Activated CD4-positive, alpha-beta memory T cell treated with anti-CD3 and anti-CD28 coated beads for 36 hours (primary cell): Measurements from ENCODE around the gene GALNT2. TPM values are rescaled to one million over a fixed set of nuclear protein-coding genes. Genes with fewer than 3 reads are reported as not detected.
A peak's percentile ranks its signal among the peaks of the same experiment; 100 is the strongest.

Experiments used
- CTCF ChIA-PET: fragments of 350-600 bp; sonication (Branson Sonifier 250); formaldehyde crosslinking; loops from one replicate; lab custom pipeline; 2021; ENCODE audit warnings: antibody characterized with exemption, inconsistent platforms; lab: Charles Lee
- POLR2A ChIA-PET: fragments of 350-600 bp; sonication (Branson Sonifier 250); formaldehyde crosslinking; loops from one replicate; lab custom pipeline; 2021; ENCODE audit warnings: antibody characterized with exemption; lab: Charles Lee
- DNase-seq: peaks from one replicate; pipeline ENCODE4 v3.0.0-alpha.2; 2020
- H3K27ac Mint-ChIP-seq: one replicate; pipeline ENCODE4 v1.8.0; 2021; ENCODE audit warnings: mixed read lengths
- H3K27me3 Mint-ChIP-seq: one replicate; pipeline ENCODE4 v1.8.0; 2021; ENCODE audit warnings: mixed read lengths
- H3K36me3 Mint-ChIP-seq: one replicate; pipeline ENCODE4 v1.8.0; 2021; ENCODE audit warnings: mixed read lengths
- H3K4me1 Mint-ChIP-seq: one replicate; pipeline ENCODE4 v1.8.0; 2021; ENCODE audit warnings: low read depth, mixed read lengths
- H3K4me3 Mint-ChIP-seq: one replicate; pipeline ENCODE4 v1.8.0; 2021; ENCODE audit warnings: mild to moderate bottlenecking, mixed read lengths
- H3K9me3 Mint-ChIP-seq: one replicate; pipeline ENCODE4 v1.8.0; 2021; ENCODE audit warnings: mixed read lengths
- intact Hi-C: fragments of 100-400 bp; cut with micrococcal nuclease; formaldehyde crosslinking; loops from one replicate; pipeline ENCODE4 v1.15.1; 2023
- total RNA-seq, 2 experiments: library from RNA; stranded (reverse); gene quantifications; one replicate each; pipeline ENCODE4 v1.2.3, GENCODE V29; 2021

The GALNT2 gene
- total RNA-seq, 2 experiments from 2014 or later: 49.5 to 51.0 TPM

GRCh38 chr1:230272557-230272956 lies 205.5 kb downstream of the GALNT2 start:
- Mint-ChIP-seq H3K27me3 (no peaks in the 10 kb centered on the region), H3K9me3 (no peaks in the 10 kb centered on the region), H3K4me1 (peaks cover 25% of the 10 kb centered on the region), H3K27ac (no peak overlapping the region), H3K36me3 (peaks cover 10% of the 10 kb centered on the region), H3K4me3 (no peak overlapping the region)
- intact Hi-C loops: no loop called here
- ChIA-PET CTCF (no interaction called here), POLR2A (no interaction called here)
- DNase-seq: peak; percentile 3

- CTCF ChIA-PET: no interaction called here
- H3K36me3 Mint-ChIP-seq: peaks cover 10% of the 10 kb centered on the region
- DNase-seq: peak; percentile 3
- POLR2A ChIA-PET: no interaction called here
- H3K27me3 Mint-ChIP-seq: no peaks in the 10 kb centered on the region
- H3K27ac Mint-ChIP-seq: no peak overlapping the region
- no peaks in the 10 kb centered on the region for H3K9me3 Mint-ChIP-seq
- H3K4me1 Mint-ChIP-seq: peaks cover 25% of the 10 kb centered on the region
- intact Hi-C loops: no loop called here
- H3K4me3 Mint-ChIP-seq: no peak overlapping the region
Measured at GRCh38 chr1:230273141-230273710, 206.2 kb downstream of the GALNT2 start.

- Mint-ChIP-seq H3K4me3 (no peak overlapping the region), H3K4me1 (peaks cover 24% of the 10 kb centered on the region), H3K27me3 (no peaks in the 10 kb centered on the region), H3K36me3 (peaks cover 12% of the 10 kb centered on the region), H3K27ac (peak overlapping the region; percentile 56), H3K9me3 (no peaks in the 10 kb centered on the region)
- intact Hi-C loops: no loop called here
- ChIA-PET CTCF (no interaction called here), POLR2A (no interaction called here)
- DNase-seq: no peak
Measured at GRCh38 chr1:230274254-230274653, 207.2 kb downstream of the GALNT2 start.

GRCh38 chr1:230276401-230276800 lies 209.4 kb downstream of the GALNT2 start:
- no peak overlapping the region for H3K4me3 Mint-ChIP-seq
- DNase-seq: peak; percentile 4
- H3K27me3 Mint-ChIP-seq: no peaks in the 10 kb centered on the region
- H3K36me3 Mint-ChIP-seq: peaks cover 20% of the 10 kb centered on the region
- ChIA-PET POLR2A (no interaction called here), CTCF (no interaction called here)
- H3K4me1 Mint-ChIP-seq: peaks cover 11% of the 10 kb centered on the region
- no peaks in the 10 kb centered on the region for H3K9me3 Mint-ChIP-seq
- H3K27ac Mint-ChIP-seq: no peak overlapping the region
- intact Hi-C loops: no loop called here

- POLR2A ChIA-PET: no interaction called here
- Mint-ChIP-seq H3K4me3 (no peak overlapping the region), H3K9me3 (no peaks in the 10 kb centered on the region), H3K36me3 (peaks cover 21% of the 10 kb centered on the region), H3K27me3 (no peaks in the 10 kb centered on the region), H3K27ac (no peak overlapping the region), H3K4me1 (peaks cover 15% of the 10 kb centered on the region)
- peak; percentile 6 for DNase-seq
- CTCF ChIA-PET: no interaction called here
- intact Hi-C loops: no loop called here
Measured at GRCh38 chr1:230277201-230278025, 210.4 kb downstream of the GALNT2 start.

GRCh38 chr1:230278376-230278775 lies 211.3 kb downstream of the GALNT2 start:
- CTCF ChIA-PET: no interaction called here
- Mint-ChIP-seq H3K9me3 (no peaks in the 10 kb centered on the region), H3K27me3 (no peaks in the 10 kb centered on the region), H3K36me3 (peaks cover 21% of the 10 kb centered on the region), H3K4me1 (peaks cover 15% of the 10 kb centered on the region), H3K27ac (no peak overlapping the region), H3K4me3 (no peak overlapping the region)
- intact Hi-C loops: no loop called here
- DNase-seq: peak; percentile 4
- POLR2A ChIA-PET: no interaction called here

- POLR2A ChIA-PET: no interaction called here
- intact Hi-C loops: no loop called here
- H3K27me3 Mint-ChIP-seq: no peaks in the 10 kb centered on the region
- H3K27ac Mint-ChIP-seq: no peak overlapping the region
- H3K9me3 Mint-ChIP-seq: no peaks in the 10 kb centered on the region
- peak; percentile 6 for DNase-seq
- CTCF ChIA-PET: no interaction called here
- peaks cover 10% of the 10 kb centered on the region for H3K4me1 Mint-ChIP-seq
- H3K36me3 Mint-ChIP-seq: peaks cover 21% of the 10 kb centered on the region
- H3K4me3 Mint-ChIP-seq: no peak overlapping the region
Measured at GRCh38 chr1:230278871-230279582, 212.0 kb downstream of the GALNT2 start.

- intact Hi-C loops: no loop called here
- POLR2A ChIA-PET: no interaction called here
Measured at GRCh38 chr1:230279583-230279945, 212.5 kb downstream of the GALNT2 start.

GRCh38 chr1:230280054-230280795 lies 213.2 kb downstream of the GALNT2 start:
- Mint-ChIP-seq H3K27ac (no peak overlapping the region), H3K9me3 (no peaks in the 10 kb centered on the region), H3K4me3 (no peak overlapping the region), H3K27me3 (no peaks in the 10 kb centered on the region), H3K36me3 (peaks cover 21% of the 10 kb centered on the region), H3K4me1 (peaks cover 10% of the 10 kb centered on the region)
- peak; percentile 19 for DNase-seq
- intact Hi-C loops: no loop called here
- ChIA-PET CTCF (interaction anchor here (1.2 kb wide), 1 partner anchor 619 kb away, joined by 4 read pairs; no protein-coding TSS in a partner anchor), POLR2A (no interaction called here)

More at GRCh38 chr1:230279583-230279945, 212.5 kb downstream of the GALNT2 start:
- peaks cover 10% of the 10 kb centered on the region for H3K4me1 Mint-ChIP-seq
- peaks cover 21% of the 10 kb centered on the region for H3K36me3 Mint-ChIP-seq
- H3K27me3 Mint-ChIP-seq: no peaks in the 10 kb centered on the region
- CTCF ChIA-PET: interaction anchor here (1.2 kb wide), 1 partner anchor 618 kb away, joined by 4 read pairs; no protein-coding TSS in a partner anchor
- H3K27ac Mint-ChIP-seq: no peak overlapping the region
- peak; percentile 3 for DNase-seq
- H3K4me3 Mint-ChIP-seq: no peak overlapping the region
- H3K9me3 Mint-ChIP-seq: no peaks in the 10 kb centered on the region

GRCh38 chr1:230280906-230281413 lies 213.9 kb downstream of the GALNT2 start:
- intact Hi-C loops: no loop called here
- ChIA-PET CTCF (interaction anchor here (1.2 kb wide), 1 partner anchor 620 kb away, joined by 4 read pairs; no protein-coding TSS in a partner anchor), POLR2A (no interaction called here)
- Mint-ChIP-seq H3K36me3 (peaks cover 21% of the 10 kb centered on the region), H3K27me3 (no peaks in the 10 kb centered on the region), H3K9me3 (no peaks in the 10 kb centered on the region), H3K4me3 (no peak overlapping the region), H3K4me1 (peaks cover 10% of the 10 kb centered on the region), H3K27ac (no peak overlapping the region)
- peak; percentile 7 for DNase-seq

- ChIA-PET POLR2A (interaction anchor here (0.5 kb wide), 1 partner anchor 714 kb away, joined by 3 read pairs; no protein-coding TSS in a partner anchor), CTCF (no interaction called here)
- Mint-ChIP-seq H3K9me3 (no peaks in the 10 kb centered on the region), H3K36me3 (peaks cover 17% of the 10 kb centered on the region), H3K4me1 (peaks cover 10% of the 10 kb centered on the region), H3K4me3 (no peak overlapping the region), H3K27ac (no peak overlapping the region), H3K27me3 (no peaks in the 10 kb centered on the region)
- peak; percentile 11 for DNase-seq
- intact Hi-C loops: no loop called here
Measured at GRCh38 chr1:230281556-230281955, 214.5 kb downstream of the GALNT2 start.
